GM19468 (cell line): ENCODE results near the gene LIG1.
"Not testable (repeated sequence)": the region's sequence is repeated elsewhere in the genome, so short reads cannot be mapped to it uniquely, and the experiment has no call there.

Experiments
- ATAC-seq: cut with Tn5 transposase; IDR thresholded peaks from one replicate; pipeline ENCODE4 v1.9.1; 2021; ENCODE audit warnings: mild to moderate bottlenecking, moderate library complexity, moderate number of reproducible peaks; ENCODE audit not compliant: unreplicated experiment; ENCODE audit errors: extremely low read depth

Gene LIG1

GRCh38 chr19:48090281-48090802 is 79.8 kb downstream of the LIG1 start:
- ATAC-seq, result no peak

- ATAC-seq, result not testable (repeated sequence)
Observed at GRCh38 chr19:48088991-48089390, 81.2 kb downstream of the LIG1 start.

GRCh38 chr19:48085904-48086864 is 84.0 kb downstream of the LIG1 start:
- no peak for ATAC-seq

- ATAC-seq, result no peak
Observed at GRCh38 chr19:48085076-48085475, 85.1 kb downstream of the LIG1 start.

- ATAC-seq, result no peak
Observed at GRCh38 chr19:48081106-48081505, 89.0 kb downstream of the LIG1 start.

- ATAC-seq, result not testable (repeated sequence)
Observed at GRCh38 chr19:48070177-48070769, 99.9 kb downstream of the LIG1 start.

GRCh38 chr19:48069435-48069834 is 100.7 kb downstream of the LIG1 start:
- ATAC-seq, result no peak
